ENCODE measurements around the gene NKAIN4.

- TF ChIP-seq CTCF (conservative IDR thresholded peaks at IDR 0.05; ENCODE audit: low read depth in 2 of 2) (peak in 1 of 2 experiments; percentile 24; a peak in 2 of 4 replicates), ZNF114 (CRISPR knock-in tag; IDR thresholded peaks at IDR 0.05) (no peak), REST (IDR thresholded peaks at IDR 0.05; ENCODE audit: unreplicated experiment) (no peak)
These were observed 15.6 kb downstream of the NKAIN4 start for GRCh38 chr20:63238514-63239125.
